SKM-1 treated with dmso at 0.1 percent for 144 hours (cell line): Measurements from ENCODE around the gene FNDC8.
A peak's percentile ranks its signal among the peaks of the same experiment; 100 is the strongest.
"Not testable (repeated sequence)": the region's sequence is repeated elsewhere in the genome, so short reads cannot be mapped to it uniquely, and the experiment has no call there.

ENCODE experiments used
- DNase-seq: peaks from one replicate; lab custom pipeline; 2025; ENCODE audit not compliant: unreplicated experiment; lab: John Stamatoyannopoulos, UW

The FNDC8 gene

DNA sequence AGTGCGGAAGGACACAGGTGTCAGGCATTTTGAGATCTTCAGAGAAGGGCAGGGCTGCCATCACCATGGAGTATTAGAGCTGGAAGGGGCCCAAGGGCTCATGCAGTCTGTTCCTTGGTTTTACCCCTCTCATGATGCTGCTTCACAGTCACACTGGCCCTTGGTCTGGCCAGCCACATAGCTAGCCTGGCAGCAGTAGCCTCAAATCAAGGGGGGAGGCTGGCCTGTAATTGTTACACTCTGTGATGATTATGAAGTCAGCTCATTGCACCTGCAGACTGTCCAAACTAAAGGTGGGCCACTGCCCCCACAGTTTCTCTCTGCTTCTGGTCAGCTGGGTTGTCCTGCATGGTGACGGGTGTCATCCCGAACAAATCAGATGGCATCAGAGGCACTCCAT is at the start of gene FNDC8:
Gene FNDC8 (plus strand): TSS at position 301 of the 400 bp plus-strand sequence. CDS start 79 bp downstream, at position 380.
- no peak for DNase-seq

- DNase-seq = no peak
These were observed 48.1 kb upstream of the FNDC8 start for GRCh38 chr17:35073183-35073790.

DNA sequence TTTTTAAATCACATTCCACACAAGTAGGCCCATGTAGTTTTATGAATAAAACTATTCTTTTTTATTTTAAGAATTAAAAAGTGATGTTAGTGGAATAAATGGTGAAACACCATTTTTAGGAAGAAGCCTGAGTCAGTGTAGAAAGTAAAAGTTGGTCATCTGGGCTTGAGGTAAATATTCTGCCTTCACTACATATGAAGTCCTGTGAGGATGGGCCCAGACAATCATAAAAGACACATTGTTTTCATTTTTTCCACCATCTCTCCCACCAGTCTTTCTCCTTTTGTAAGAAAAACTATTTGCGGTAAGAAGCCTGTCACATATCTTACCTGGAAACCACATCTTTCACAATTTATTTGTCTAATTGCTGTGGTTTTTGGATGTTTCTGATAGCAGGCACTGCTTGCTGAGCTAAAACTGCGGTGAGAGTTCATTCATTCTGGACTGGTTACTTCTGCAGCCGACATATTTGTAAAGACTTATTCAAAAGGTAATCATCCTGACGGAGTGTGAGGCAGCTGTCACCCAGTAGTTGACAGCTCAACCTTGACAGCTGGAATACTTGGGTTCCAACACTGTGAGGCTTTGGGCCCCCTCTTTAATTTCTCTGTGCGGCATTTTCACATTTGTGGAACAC is 47.3 kb upstream of the FNDC8 start:
- DNase-seq = no peak

GRCh38 chr17:35074711-35075707 is 46.4 kb upstream of the FNDC8 start:
- DNase-seq = no peak

GRCh38 chr17:35076874-35077273 is 44.5 kb upstream of the FNDC8 start:
- no peak for DNase-seq

GRCh38 chr17:35079547-35080423 is 41.6 kb upstream of the FNDC8 start:
- DNase-seq = no peak

GRCh38 chr17:35080536-35080935 is 40.9 kb upstream of the FNDC8 start:
- no peak for DNase-seq

DNA sequence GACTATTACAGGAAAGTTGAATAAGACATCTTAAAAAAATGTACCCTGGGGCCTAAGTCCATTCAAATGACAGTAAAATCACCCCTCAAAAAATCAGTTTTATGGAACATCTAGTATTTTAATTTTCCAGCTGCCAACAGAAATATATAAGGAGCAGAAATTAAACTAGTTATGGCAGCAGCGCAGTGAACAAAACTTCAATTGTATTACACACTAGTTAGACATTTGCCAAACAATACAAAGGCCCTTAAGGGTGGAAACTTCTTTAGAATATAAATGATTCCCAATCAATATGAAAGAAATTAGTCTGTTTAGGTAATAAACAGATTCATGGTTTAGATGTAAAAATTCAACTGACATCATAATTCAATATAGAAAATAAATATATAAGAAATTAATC is 39.8 kb upstream of the FNDC8 start:
- DNase-seq = no peak

DNA sequence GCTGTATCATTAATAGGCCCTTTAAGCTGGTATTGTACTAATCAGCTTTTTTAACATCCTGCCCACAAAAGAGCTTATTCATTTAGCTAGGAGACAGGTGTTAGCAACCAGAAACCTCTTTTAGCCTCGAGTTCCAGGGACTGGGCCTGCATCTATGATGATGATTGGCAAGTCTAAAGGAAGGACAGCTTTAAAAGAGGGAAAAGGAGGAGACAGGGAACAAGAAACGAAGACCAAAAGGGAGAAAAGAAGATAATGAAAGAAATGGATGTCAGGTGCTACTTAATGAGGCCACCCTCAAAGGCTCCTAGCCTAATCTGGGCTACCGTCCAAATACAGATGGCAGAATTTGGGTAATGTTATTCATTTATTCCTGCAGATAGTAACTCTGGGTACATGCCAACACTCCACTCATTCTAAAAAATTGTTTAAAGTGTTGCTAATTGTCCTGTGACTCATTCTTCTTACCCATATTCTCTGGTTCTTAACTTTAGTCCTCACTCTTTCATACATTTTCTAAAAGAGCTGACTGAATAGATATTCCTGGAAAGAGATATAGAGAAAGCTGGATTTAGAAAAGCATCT is 39.2 kb upstream of the FNDC8 start:
- no peak for DNase-seq

DNA sequence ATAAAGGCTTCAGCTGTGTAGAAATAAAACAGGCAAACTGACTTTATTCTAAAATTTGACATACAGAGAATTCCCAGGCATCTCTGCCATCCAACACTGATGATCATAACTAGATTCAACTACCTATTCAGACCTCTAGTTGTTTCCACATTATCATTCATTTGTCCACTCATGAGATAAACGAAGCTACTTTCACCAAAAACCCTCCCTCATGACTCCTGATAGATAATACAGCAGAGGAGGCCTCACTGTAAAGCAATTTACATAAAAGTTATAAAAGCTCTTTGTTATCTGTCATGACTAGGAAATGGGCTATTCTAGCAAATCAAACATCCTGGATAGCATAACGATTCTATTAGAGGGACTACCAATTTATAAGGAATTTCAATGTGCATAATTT is 38.3 kb upstream of the FNDC8 start:
- no peak for DNase-seq

GRCh38 chr17:35084987-35085386 is 36.4 kb upstream of the FNDC8 start:
- no peak for DNase-seq

- no peak for DNase-seq
These were observed 35.3 kb upstream of the FNDC8 start for GRCh38 chr17:35086164-35086563.

- no peak for DNase-seq
These were observed 34.4 kb upstream of the FNDC8 start for GRCh38 chr17:35086931-35087573.

DNA sequence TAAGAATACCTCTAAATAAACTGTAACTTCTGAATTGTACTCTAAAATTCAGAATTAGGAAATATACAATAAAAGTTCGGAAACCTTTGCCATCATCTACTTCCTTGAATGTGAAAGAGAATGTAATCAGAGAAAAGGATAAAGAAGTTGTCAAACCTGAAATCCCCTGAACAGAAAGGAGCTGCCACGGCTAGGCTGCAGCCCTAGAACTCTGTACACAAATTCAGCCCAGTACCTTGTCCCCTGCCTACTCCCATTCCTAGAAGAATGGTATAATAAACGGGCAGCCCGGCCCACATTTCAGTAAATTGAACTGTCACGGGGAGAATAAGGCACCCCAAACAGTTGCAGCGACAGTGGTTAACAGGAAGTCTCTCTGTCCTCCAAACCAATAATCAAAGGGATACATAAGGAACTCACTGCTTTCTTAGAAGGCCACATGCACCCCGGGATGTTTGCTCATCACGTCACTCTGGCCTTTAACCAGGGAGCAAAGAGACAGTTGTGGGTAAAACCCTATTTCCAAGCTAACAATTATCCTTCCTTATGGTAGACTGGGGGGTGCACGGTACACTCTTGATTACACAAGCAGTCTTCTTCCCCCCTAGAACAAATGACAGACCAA is 33.6 kb upstream of the FNDC8 start:
- DNase-seq = peak; percentile 50

DNA sequence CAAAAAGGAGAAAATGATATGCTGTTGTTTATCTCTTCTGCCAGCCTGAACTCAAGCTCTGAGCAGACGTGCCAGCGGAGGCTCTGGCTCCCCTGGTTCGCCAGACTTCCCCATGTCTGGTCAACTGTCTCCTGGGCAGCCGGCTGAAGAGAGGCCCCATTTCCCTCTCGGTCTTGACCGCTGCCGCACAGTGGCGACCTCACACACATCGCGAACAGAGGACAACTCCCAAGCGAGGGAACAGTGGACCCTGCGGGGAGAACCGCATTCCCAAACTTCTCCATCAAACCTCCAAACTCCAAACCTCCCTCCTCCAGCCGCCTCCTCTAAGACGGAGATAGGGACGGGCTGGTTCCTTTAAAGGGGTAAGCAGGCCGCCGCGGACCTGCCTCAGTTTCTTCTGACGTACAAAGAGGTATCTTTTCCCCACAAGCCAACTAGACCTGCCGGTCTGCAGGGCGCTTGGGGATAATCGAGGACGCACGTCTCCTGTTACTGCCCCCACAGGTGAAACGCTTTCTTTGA is 33.0 kb upstream of the FNDC8 start:
- no peak for DNase-seq

- DNase-seq = peak; percentile 80
These were observed 32.4 kb upstream of the FNDC8 start for GRCh38 chr17:35088881-35089585.

GRCh38 chr17:35089586-35090296 is 31.7 kb upstream of the FNDC8 start:
- DNase-seq = peak; percentile 57

GRCh38 chr17:35090707-35091106 is 30.7 kb upstream of the FNDC8 start:
- not testable (repeated sequence) for DNase-seq
